HG02798 (cell line): ENCODE results near the gene TMEM11.

Experiments used
- ATAC-seq: cut with Tn5 transposase; IDR thresholded peaks from one replicate; pipeline ENCODE4 v1.9.1; 2021; ENCODE audit warnings: mild to moderate bottlenecking; ENCODE audit not compliant: unreplicated experiment, poor library complexity

Gene TMEM11

GRCh38 chr17:21189361-21189760 lies 24.6 kb downstream of the TMEM11 start:
- no peak for ATAC-seq

GRCh38 chr17:21186399-21187187 lies 27.4 kb downstream of the TMEM11 start:
- ATAC-seq: no peak

- ATAC-seq: no peak
Observed at GRCh38 chr17:21185061-21185460, 28.9 kb downstream of the TMEM11 start.

- ATAC-seq: no peak
Observed at GRCh38 chr17:21184570-21184969, 29.4 kb downstream of the TMEM11 start.

GRCh38 chr17:21183468-21183867 lies 30.5 kb downstream of the TMEM11 start:
- no peak for ATAC-seq

GRCh38 chr17:21177854-21178600 lies 35.9 kb downstream of the TMEM11 start:
- no peak for ATAC-seq

GRCh38 chr17:21177401-21177800 lies 36.6 kb downstream of the TMEM11 start:
- ATAC-seq: no peak

- ATAC-seq: no peak
Observed at GRCh38 chr17:21176773-21177395, 37.1 kb downstream of the TMEM11 start.

- ATAC-seq: no peak
Observed at GRCh38 chr17:21174713-21175112, 39.2 kb downstream of the TMEM11 start.

GRCh38 chr17:21174186-21174585 lies 39.8 kb downstream of the TMEM11 start:
- no peak for ATAC-seq

GRCh38 chr17:21173543-21173942 lies 40.4 kb downstream of the TMEM11 start:
- no peak for ATAC-seq

GRCh38 chr17:21172846-21173245 lies 41.1 kb downstream of the TMEM11 start:
- ATAC-seq: no peak

- ATAC-seq: no peak
Observed at GRCh38 chr17:21171970-21172510, 41.9 kb downstream of the TMEM11 start.

- peak; percentile 79 for ATAC-seq
Observed at GRCh38 chr17:21171309-21171922, 42.5 kb downstream of the TMEM11 start.

- no peak for ATAC-seq
Observed at GRCh38 chr17:21170809-21171208, 43.2 kb downstream of the TMEM11 start.

GRCh38 chr17:21169496-21169895 lies 44.5 kb downstream of the TMEM11 start:
- no peak for ATAC-seq

- ATAC-seq: no peak
Observed at GRCh38 chr17:21168555-21168865, 45.5 kb downstream of the TMEM11 start.

GRCh38 chr17:21167303-21167702 lies 46.7 kb downstream of the TMEM11 start:
- no peak for ATAC-seq

GRCh38 chr17:21166595-21167210 lies 47.3 kb downstream of the TMEM11 start:
- no peak for ATAC-seq

GRCh38 chr17:21165922-21166594 lies 47.9 kb downstream of the TMEM11 start:
- ATAC-seq: no peak
